ENCODE data around the gene CAMTA2.

Gene CAMTA2

GRCh38 chr17:4966844-4967538, 20.5 kb downstream of the CAMTA2 start:
- DNase-seq = peak; percentile 100

GRCh38 chr17:4965311-4965986, 22.0 kb downstream of the CAMTA2 start:
- no peak for DNase-seq

- no peak for DNase-seq
Measured at GRCh38 chr17:4960279-4960922, 27.1 kb downstream of the CAMTA2 start.

GRCh38 chr17:4959261-4959965, 28.1 kb downstream of the CAMTA2 start:
- DNase-seq = no peak

- no peak for DNase-seq
Measured at GRCh38 chr17:4958102-4958501, 29.4 kb downstream of the CAMTA2 start.

GRCh38 chr17:4956493-4957061, 30.9 kb downstream of the CAMTA2 start:
- DNase-seq = no peak

- DNase-seq = no peak
Measured at GRCh38 chr17:4955091-4955490, 32.4 kb downstream of the CAMTA2 start.

- DNase-seq = no peak
Measured at GRCh38 chr17:4953451-4953961, 34.0 kb downstream of the CAMTA2 start.

- peak; percentile 14 for DNase-seq
Measured at GRCh38 chr17:4951486-4951885, 36.0 kb downstream of the CAMTA2 start.

GRCh38 chr17:4950746-4951204, 36.7 kb downstream of the CAMTA2 start, which contains the start of gene ENO3:
TSS of gene ENO3 (plus strand) at chr17:4951119. CDS start at chr17:4951830, 711 bp downstream.
- peak; percentile 79 for DNase-seq

GRCh38 chr17:4950075-4950745, 37.3 kb downstream of the CAMTA2 start:
- DNase-seq = peak; percentile 36

- DNase-seq = peak; percentile 49
Measured at GRCh38 chr17:4949321-4950074, 38.0 kb downstream of the CAMTA2 start.

- peak; percentile 77 for DNase-seq
Measured at GRCh38 chr17:4948931-4949320, 38.5 kb downstream of the CAMTA2 start.

GRCh38 chr17:4948166-4948930, 39.1 kb downstream of the CAMTA2 start, which contains the start of gene PFN1:
TSS of gene PFN1 (minus strand) at chr17:4948530. CDS start at chr17:4948394, 136 bp downstream.
- DNase-seq = peak; percentile 76

- no peak for DNase-seq
Measured at GRCh38 chr17:4947411-4948165, 39.9 kb downstream of the CAMTA2 start.

- DNase-seq = no peak
Measured at GRCh38 chr17:4947010-4947410, 40.5 kb downstream of the CAMTA2 start.

GRCh38 chr17:4946312-4946976, 41.0 kb downstream of the CAMTA2 start:
- DNase-seq = no peak

- no peak for DNase-seq
Measured at GRCh38 chr17:4945944-4946280, 41.6 kb downstream of the CAMTA2 start.

All from SHP77 treated with DMSO at 0.1 percent for 48 hours (cell line).